IMR-90 (cell line): ENCODE measurements around the gene RRP1B. TPM values are rescaled to one million over a fixed set of nuclear protein-coding genes. Genes with fewer than 3 reads are reported as not detected.

ENCODE experiments used
- ATAC-seq: fragments of 200-7000 bp; cut with Tn5 transposase; 2 replicates; pipeline ENCODE4 v1.9.1; 2020; ENCODE audit warnings: low read depth, mild to moderate bottlenecking, moderate library complexity
- BruUV-seq: library from RNA; stranded (reverse); fragments of 400-500 nt; replicated peaks from 2 replicates; lab custom pipeline; 2021; lab: Mats Ljungman, UMichigan
- CTCF ChIA-PET: fragments of 300-600 bp; formaldehyde crosslinking; extraction: SDS; loops from one replicate; lab custom pipeline; 2021; ENCODE audit warnings: antibody characterized with exemption; lab: Yijun Ruan, JAX
- POLR2A ChIA-PET: fragments of 300-600 bp; sonication (Branson Sonifier 250); formaldehyde crosslinking; loops from one replicate; lab custom pipeline; 2022; ENCODE audit warnings: antibody characterized with exemption; ENCODE audit not compliant: unreplicated experiment; lab: Charles Lee
- DNase-seq: peaks from one replicate; pipeline ENCODE4 v3.0.0; 2013
- H2AFZ ChIP-seq: replicated peaks from 2 replicates; pipeline ENCODE3; 2013; ENCODE audit warnings: low read length, mild to moderate bottlenecking; ENCODE audit not compliant: poor library complexity
- H2AK5ac ChIP-seq: 2 replicates; pipeline ENCODE4 v1.6.1; 2013; ENCODE audit warnings: low read depth, low read length, inconsistent platforms
- H2AK9ac ChIP-seq: replicated peaks from 2 replicates; pipeline ENCODE3; 2013; ENCODE audit warnings: mild to moderate bottlenecking, low read depth, low read length, moderate library complexity; ENCODE audit not compliant: poor library complexity
- H2BK120ac ChIP-seq: 2 replicates; pipeline ENCODE4 v1.6.1; 2013; ENCODE audit warnings: low read depth, low read length, inconsistent platforms
- H2BK15ac ChIP-seq: 3 replicates; pipeline ENCODE4 v1.6.1; 2013; ENCODE audit warnings: low read depth, low read length, inconsistent platforms
- H2BK20ac ChIP-seq: 2 replicates; pipeline ENCODE4 v1.6.1; 2013; ENCODE audit warnings: low read depth, mild to moderate bottlenecking, inconsistent platforms, low read length, moderate library complexity
- H2BK5ac ChIP-seq: 2 replicates; pipeline ENCODE4 v1.6.1; 2013; ENCODE audit warnings: mild to moderate bottlenecking, low read depth, low read length, inconsistent platforms; ENCODE audit not compliant: poor library complexity, severe bottlenecking
- H3K14ac ChIP-seq: replicated peaks from 2 replicates; pipeline ENCODE4 v1.6.1; 2013; ENCODE audit warnings: low read depth, low read length, inconsistent platforms
- H3K18ac ChIP-seq: 2 replicates; pipeline ENCODE4 v1.6.1; 2013; ENCODE audit warnings: low read depth, low read length, control low read depth
- H3K23ac ChIP-seq: 2 replicates; pipeline ENCODE4 v1.6.1; 2013; ENCODE audit warnings: low read depth, low read length, inconsistent platforms
- H3K27ac ChIP-seq: 2 replicates; pipeline ENCODE4 v1.5.1; 2013; ENCODE audit warnings: mild to moderate bottlenecking, control low read depth, low read length; ENCODE audit not compliant: insufficient read depth
- H3K27me3 ChIP-seq: 2 replicates; pipeline ENCODE4 v1.6.1; 2013; ENCODE audit warnings: low read length; ENCODE audit not compliant: control insufficient read depth, insufficient read depth
- H3K36me3 ChIP-seq: 2 replicates; pipeline ENCODE4 v1.6.1; 2013; ENCODE audit warnings: low read length, mixed read lengths; ENCODE audit not compliant: control insufficient read depth, insufficient read depth
- H3K4ac ChIP-seq: 2 replicates; pipeline ENCODE4 v1.6.1; 2013; ENCODE audit warnings: low read depth, low read length, inconsistent platforms
- H3K4me1 ChIP-seq: 2 replicates; pipeline ENCODE4 v1.6.1; 2013; ENCODE audit warnings: low read length, mixed read lengths; ENCODE audit not compliant: control insufficient read depth, insufficient read depth
- H3K4me2 ChIP-seq: 2 replicates; pipeline ENCODE4 v1.6.1; 2013; ENCODE audit warnings: low read depth, mild to moderate bottlenecking, control low read depth, low read length, moderate library complexity
- H3K4me3 ChIP-seq: 2 replicates; pipeline ENCODE4 v1.5.1; 2013; ENCODE audit warnings: low read depth, mild to moderate bottlenecking, control low read depth, low read length, moderate library complexity; ENCODE audit not compliant: insufficient read depth
- H3K56ac ChIP-seq: 2 replicates; pipeline ENCODE4 v1.6.1; 2013; ENCODE audit warnings: low read length, inconsistent platforms; ENCODE audit not compliant: insufficient read depth; ENCODE audit errors: extremely low read depth
- H3K79me1 ChIP-seq, 2 experiments: 2 replicates each; pipeline ENCODE4 v1.6.1; 2013; ENCODE audit warnings: low read length in 2 of 2, inconsistent platforms in 1 of 2, low read depth in 1 of 2
- H3K9ac ChIP-seq: 2 replicates; pipeline ENCODE4 v1.6.1; 2013; ENCODE audit warnings: low read depth, low read length, control low read depth
- H3K9me1 ChIP-seq: 2 replicates; pipeline ENCODE4 v1.6.1; 2013; ENCODE audit warnings: low read length, inconsistent platforms; ENCODE audit not compliant: insufficient read depth
- H3K9me3 ChIP-seq: 2 replicates; pipeline ENCODE4 v1.6.1; 2013; ENCODE audit warnings: low read length; ENCODE audit not compliant: control insufficient read depth, insufficient read depth
- H4K20me1 ChIP-seq: 2 replicates; pipeline ENCODE4 v1.6.1; 2013; ENCODE audit warnings: low read length, inconsistent platforms; ENCODE audit not compliant: insufficient read depth
- H4K5ac ChIP-seq: 2 replicates; pipeline ENCODE4 v1.6.1; 2013; ENCODE audit warnings: mild to moderate bottlenecking, low read depth, low read length, control low read depth
- H4K8ac ChIP-seq, 2 experiments: 2 replicates each; pipeline ENCODE4 v1.6.1; 2013; ENCODE audit warnings: low read depth in 2 of 2, low read length in 2 of 2, control low read depth in 1 of 2, inconsistent platforms in 1 of 2
- H4K91ac ChIP-seq: 2 replicates; pipeline ENCODE4 v1.6.1; 2013; ENCODE audit warnings: low read depth, low read length, inconsistent platforms; ENCODE audit not compliant: insufficient read depth
- BHLHE40 ChIP-seq: fragments of 150-350 bp; IDR thresholded peaks from 2 replicates; pipeline ENCODE4 v1.6.1; 2016; ENCODE audit warnings: mild to moderate bottlenecking, low read depth, low read length
- MAFK ChIP-seq: IDR thresholded peaks from 2 replicates; pipeline ENCODE4 v1.6.1; 2012; ENCODE audit warnings: low read depth, low read length, improper control_type of control experiment
- MAZ ChIP-seq: IDR thresholded peaks from 2 replicates; pipeline ENCODE4 v1.6.1; 2012; ENCODE audit warnings: low read depth, mild to moderate bottlenecking, low read length, improper control_type of control experiment, moderate library complexity, borderline replicate concordance
- MXI1 ChIP-seq: IDR thresholded peaks from 2 replicates; pipeline ENCODE4 v1.6.1; 2012; ENCODE audit warnings: low read depth, mild to moderate bottlenecking, low read length, moderate library complexity, borderline replicate concordance
- NFE2L2 ChIP-seq: fragments of 150-350 bp; IDR thresholded peaks from 2 replicates; pipeline ENCODE4 v1.6.1; 2016; ENCODE audit warnings: low read depth, mild to moderate bottlenecking, low read length
- RAD21 ChIP-seq: IDR thresholded peaks from 2 replicates; pipeline ENCODE4 v1.6.1; 2012; ENCODE audit warnings: low read length, improper control_type of control experiment
- WGBS, 2 experiments: methylation state at CpG; one replicate each; pipeline versions ENCODE4 v1.1.5 to v1.1.7; 2013; ENCODE audit warnings: missing lambda C conversion rate in 2 of 2; ENCODE audit not compliant: insufficient read length in 1 of 2; ENCODE audit errors: extremely low coverage in 2 of 2; 5-methylcytosine and 5-hydroxymethylcytosine counted together
- dilution Hi-C: fragments of 300-500 bp; cut with HindIII; formaldehyde crosslinking; loops from one replicate; pipeline ENCODE4 v1.14.3; 2018; ENCODE audit warnings: low sequenced_read_pairs; ENCODE audit not compliant: unreplicated experiment
- in situ Hi-C: fragments of 300-500 bp; cut with MboI; formaldehyde crosslinking; loops from 3 replicates; pipeline ENCODE4 v1.14.3; 2019; ENCODE audit warnings: low sequenced_read_pairs, inconsistent platforms, mixed read lengths
- intact Hi-C: fragments of 100-400 bp; cut with micrococcal nuclease; formaldehyde crosslinking; loops from 2 replicates; pipeline ENCODE4 v1.10.0; 2022
- polyA plus RNA-seq, 3 experiments: library from polyadenylated mRNA; depleted of rRNA; stranded (reverse); fragments of >200 nt; gene quantifications; 2 replicates each; pipeline ENCODE4 v1.2.3, GENCODE V29; 2012; ENCODE audit warnings: low replicate concordance in 1 of 3
- total RNA-seq: library from RNA; depleted of rRNA; stranded (reverse); fragments of >200 nt; gene quantifications from 2 replicates; pipeline ENCODE4 v1.2.3, GENCODE V29; 2012
- TF ChIP-seq, protein P1 (sequence below): conservative IDR thresholded peaks from 2 replicates; pipeline ENCODE4 v1.5.1; 2012; ENCODE audit warnings: mild to moderate bottlenecking, low read depth, low read length, improper control_type of control experiment

The RRP1B gene
- total and polyA plus RNA-seq, 2 of the 4 experiments (the other 2 are of a cell fraction), result 11.1 to 16.1 TPM

- H2BK5ac ChIP-seq, result no peak overlapping the region
- no peaks in the 10 kb centered on the region for H3K9me3 ChIP-seq
- no peak overlapping the region for H4K91ac ChIP-seq
- peaks cover 16% of the 10 kb centered on the region; the same call in 1 of the 2 replicates for H3K9me1 ChIP-seq
- no peak overlapping the region for H4K8ac ChIP-seq
- no peak overlapping the region for H4K5ac ChIP-seq
- no peak overlapping the region for H2AFZ ChIP-seq
- peaks cover 45 to 65% of the 10 kb centered on the region in 2 experiments for H3K79me1 ChIP-seq
- CTCF ChIA-PET, result no interaction called here
- in situ Hi-C loops (no loop called here), dilution Hi-C loops (no loop called here), intact Hi-C loops (loop anchor here (10.0 kb wide), 1 partner anchor 62 kb away; no protein-coding TSS in a partner anchor)
- DNase-seq, result no peak
- no peak overlapping the region for H2BK15ac ChIP-seq
- peaks cover 12% of the 10 kb centered on the region for H3K36me3 ChIP-seq
- H3K4me1 ChIP-seq, result 0 out of 2 replicates have a peak, but pooled peaks cover 2% of the 10 kb centered on the region
- ATAC-seq, result no peak
- no peak overlapping the region for H3K4me3 ChIP-seq
- no peak overlapping the region for H2AK5ac ChIP-seq
- no peaks in the 10 kb centered on the region for H3K27me3 ChIP-seq
- no peak overlapping the region for H2BK120ac ChIP-seq
- no peak overlapping the region for H2BK20ac ChIP-seq
- no peak overlapping the region for H3K4me2 ChIP-seq
- BruUV-seq, result no TSS peak
- no peak overlapping the region for H3K23ac ChIP-seq
- no peak overlapping the region for H3K14ac ChIP-seq
- H3K18ac ChIP-seq, result no peak overlapping the region
- no peak overlapping the region for H2AK9ac ChIP-seq
- no peak overlapping the region for H3K4ac ChIP-seq
- WGBS, 2 experiments, result no CpG with 5 or more reads among the region's 9 CpGs
- H3K27ac ChIP-seq, result no peak overlapping the region
- TF ChIP-seq NFE2L2, result no peak
- TF ChIP-seq RAD21, result no peak
- TF ChIP-seq, protein P1, sequence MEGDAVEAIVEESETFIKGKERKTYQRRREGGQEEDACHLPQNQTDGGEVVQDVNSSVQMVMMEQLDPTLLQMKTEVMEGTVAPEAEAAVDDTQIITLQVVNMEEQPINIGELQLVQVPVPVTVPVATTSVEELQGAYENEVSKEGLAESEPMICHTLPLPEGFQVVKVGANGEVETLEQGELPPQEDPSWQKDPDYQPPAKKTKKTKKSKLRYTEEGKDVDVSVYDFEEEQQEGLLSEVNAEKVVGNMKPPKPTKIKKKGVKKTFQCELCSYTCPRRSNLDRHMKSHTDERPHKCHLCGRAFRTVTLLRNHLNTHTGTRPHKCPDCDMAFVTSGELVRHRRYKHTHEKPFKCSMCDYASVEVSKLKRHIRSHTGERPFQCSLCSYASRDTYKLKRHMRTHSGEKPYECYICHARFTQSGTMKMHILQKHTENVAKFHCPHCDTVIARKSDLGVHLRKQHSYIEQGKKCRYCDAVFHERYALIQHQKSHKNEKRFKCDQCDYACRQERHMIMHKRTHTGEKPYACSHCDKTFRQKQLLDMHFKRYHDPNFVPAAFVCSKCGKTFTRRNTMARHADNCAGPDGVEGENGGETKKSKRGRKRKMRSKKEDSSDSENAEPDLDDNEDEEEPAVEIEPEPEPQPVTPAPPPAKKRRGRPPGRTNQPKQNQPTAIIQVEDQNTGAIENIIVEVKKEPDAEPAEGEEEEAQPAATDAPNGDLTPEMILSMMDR, result no peak
- no peak for TF ChIP-seq MAFK
- TF ChIP-seq BHLHE40, result no peak
- no peak for TF ChIP-seq MXI1
- no peak for TF ChIP-seq MAZ
- H4K20me1 ChIP-seq, result peaks cover 31% of the 10 kb centered on the region
- POLR2A ChIA-PET, result no interaction called here
- no peak overlapping the region for H3K9ac ChIP-seq
- no peak overlapping the region for H3K56ac ChIP-seq
These were observed 3.7 kb downstream of the RRP1B start for GRCh38 chr21:43663033-43663432.
